Neuronal stem cell (in vitro differentiated cells): ENCODE measurements around the gene FAM193A.
"Not testable (repeated sequence)": the region's sequence is repeated elsewhere in the genome, so short reads cannot be mapped to it uniquely, and the experiment has no call there.

Experiments used
- DNase-seq: peaks from one replicate; pipeline ENCODE4 v3.0.0-alpha.2; 2013; ENCODE audit warnings: low spot score
- H2AFZ ChIP-seq: one replicate; pipeline ENCODE4 v1.6.1; 2013; ENCODE audit warnings: mild to moderate bottlenecking, low read length, inconsistent platforms
- H2AK5ac ChIP-seq: 2 replicates; pipeline ENCODE4 v1.6.1; 2013; ENCODE audit warnings: low read depth, mild to moderate bottlenecking, inconsistent platforms, low read length, moderate library complexity, mixed read lengths
- H2BK120ac ChIP-seq: 2 replicates; pipeline ENCODE4 v1.6.1; 2013; ENCODE audit warnings: low read depth, mild to moderate bottlenecking, inconsistent platforms, low read length, moderate library complexity, mixed read lengths
- H2BK12ac ChIP-seq: one replicate; pipeline ENCODE4 v1.6.1; 2013; ENCODE audit warnings: low read length, inconsistent platforms
- H2BK15ac ChIP-seq: 2 replicates; pipeline ENCODE4 v1.6.1; 2013; ENCODE audit warnings: mild to moderate bottlenecking, low read length, inconsistent platforms, mixed read lengths
- H2BK5ac ChIP-seq: one replicate; pipeline ENCODE4 v1.6.1; 2013; ENCODE audit warnings: inconsistent platforms, mild to moderate bottlenecking, low read length, moderate library complexity
- H3K14ac ChIP-seq: one replicate; pipeline ENCODE4 v1.6.1; 2013; ENCODE audit warnings: low read length, inconsistent platforms
- H3K18ac ChIP-seq: 2 replicates; pipeline ENCODE4 v1.6.1; 2013; ENCODE audit warnings: low read length, inconsistent platforms
- H3K23ac ChIP-seq: 2 replicates; pipeline ENCODE4 v1.6.1; 2013; ENCODE audit warnings: low read depth, mild to moderate bottlenecking, mixed read lengths, low read length, inconsistent platforms; ENCODE audit not compliant: poor library complexity
- H3K27ac ChIP-seq: replicated peaks from 3 replicates; pipeline ENCODE4 v1.5.1; 2013; ENCODE audit warnings: low read length, inconsistent platforms
- H3K27me3 ChIP-seq, 3 experiments: 2 replicates each; pipeline ENCODE4 v1.6.1; 2013; ENCODE audit warnings: low read length in 3 of 3, mild to moderate bottlenecking in 2 of 3, inconsistent platforms in 1 of 3, low read depth in 1 of 3, mixed read lengths in 1 of 3, moderate library complexity in 1 of 3; ENCODE audit not compliant: control insufficient read depth in 3 of 3, insufficient read depth in 3 of 3
- H3K36me3 ChIP-seq, 2 donors: replicated peaks in 1 of 2; 2 replicates each; pipeline ENCODE4 v1.6.1; 2013; ENCODE audit warnings: low read length in 2 of 2; ENCODE audit not compliant: control insufficient read depth in 2 of 2, insufficient read depth in 2 of 2
- H3K4ac ChIP-seq: 2 replicates; pipeline ENCODE4 v1.6.1; 2013; ENCODE audit warnings: inconsistent platforms, mild to moderate bottlenecking, low read length, moderate library complexity
- H3K4me1 ChIP-seq, 2 donors: 1 replicate in 1 of 2; 2 replicates in 1 of 2; pipeline ENCODE4 v1.6.1; 2013; ENCODE audit warnings: low read length in 2 of 2, low read depth in 1 of 2; ENCODE audit not compliant: control insufficient read depth in 2 of 2, insufficient read depth in 1 of 2
- H3K4me2 ChIP-seq: one replicate; pipeline ENCODE4 v1.6.1; 2013; ENCODE audit warnings: mild to moderate bottlenecking, low read length, inconsistent platforms; ENCODE audit not compliant: insufficient read depth, poor library complexity, severe bottlenecking
- H3K4me3 ChIP-seq, 2 donors: 2 replicates each; pipeline ENCODE4 v1.5.1; 2013; ENCODE audit warnings: low read length in 2 of 2, mild to moderate bottlenecking in 2 of 2, inconsistent platforms in 1 of 2, moderate library complexity in 1 of 2
- H3K79me1 ChIP-seq: one replicate; pipeline ENCODE4 v1.6.1; 2013; ENCODE audit warnings: low read depth, mild to moderate bottlenecking, inconsistent platforms, low read length, moderate library complexity
- H3K9ac ChIP-seq: one replicate; pipeline ENCODE4 v1.6.1; 2013; ENCODE audit warnings: mild to moderate bottlenecking, low read depth, low read length, inconsistent platforms; ENCODE audit not compliant: poor library complexity
- H3K9me3 ChIP-seq, 2 donors: replicated peaks in 1 of 2; 2 replicates each; pipeline versions ENCODE3 to v1.6.1; 2013; ENCODE audit warnings: low read length in 2 of 2, mild to moderate bottlenecking in 2 of 2, inconsistent platforms in 1 of 2, low read depth in 1 of 2, mixed read lengths in 1 of 2, moderate library complexity in 1 of 2; ENCODE audit not compliant: control insufficient read depth in 2 of 2, insufficient read depth in 1 of 2
- H4K8ac ChIP-seq: one replicate; pipeline ENCODE4 v1.6.1; 2013; ENCODE audit warnings: low read depth, mild to moderate bottlenecking, inconsistent platforms, low read length, moderate library complexity
- H4K91ac ChIP-seq: one replicate; pipeline ENCODE4 v1.6.1; 2013; ENCODE audit warnings: low read length, low read depth, mild to moderate bottlenecking, inconsistent platforms; ENCODE audit not compliant: poor library complexity
- WGBS, 2 donors: extraction: QIAGEN DNeasy Blood & Tissue Kit; methylation state at CpG; one replicate each; pipeline ENCODE4 v1.1.7; 2013; ENCODE audit warnings: missing lambda C conversion rate in 2 of 2, mixed read lengths in 1 of 2; ENCODE audit not compliant: insufficient read length in 2 of 2, insufficient replicate concordance in 1 of 2; ENCODE audit errors: extremely low coverage in 2 of 2; 5-methylcytosine and 5-hydroxymethylcytosine counted together

The FAM193A gene

DNA sequence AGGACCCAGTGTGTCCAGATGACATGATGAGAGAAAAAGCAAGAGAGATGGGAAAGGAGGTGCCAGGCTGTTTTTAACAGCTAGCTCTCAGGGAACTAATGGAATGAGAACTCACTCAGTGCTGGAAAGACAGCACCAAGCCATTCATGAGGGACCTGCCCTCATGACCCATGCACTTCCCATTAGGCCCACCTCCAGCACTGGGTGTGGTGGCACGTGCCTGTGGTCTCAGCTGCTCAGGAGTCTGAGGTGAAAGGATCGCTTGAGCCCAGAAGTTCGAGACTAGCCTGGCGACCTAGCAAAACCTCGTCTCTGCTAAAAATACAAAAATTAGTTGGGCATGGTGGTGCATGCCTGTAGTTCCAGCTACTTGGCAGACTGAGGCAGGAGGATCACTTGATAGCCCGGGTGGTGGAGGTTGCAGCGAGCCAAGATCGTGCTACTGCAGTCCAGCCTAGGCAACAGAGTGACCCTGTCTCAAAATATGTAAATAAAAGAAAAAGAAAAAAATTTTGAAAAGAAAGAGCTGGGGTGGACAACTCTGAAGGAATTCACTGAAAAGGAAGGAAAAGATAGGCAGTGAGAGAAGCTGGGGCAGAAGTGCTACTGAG lies 50.9 kb downstream of the FAM193A start:
- no peak overlapping the region for H4K91ac ChIP-seq
- H3K18ac ChIP-seq = no peak overlapping the region
- no peak overlapping the region for H3K9ac ChIP-seq
- no peak overlapping the region for H2BK120ac ChIP-seq
- no peak overlapping the region for H2BK12ac ChIP-seq
- no peak overlapping the region for H3K14ac ChIP-seq
- no peak overlapping the region for H3K4me2 ChIP-seq
- no CpG with 5 or more reads among the region's 8 CpGs for WGBS, 2 donors
- H3K36me3 ChIP-seq = no peaks in the 10 kb centered on the region
- H3K4me1 ChIP-seq = peaks cover 12 to 14% of the 10 kb centered on the region in 2 donors
- no peak overlapping the region for H2BK15ac ChIP-seq
- H3K79me1 ChIP-seq = peaks cover 5% of the 10 kb centered on the region
- no peak overlapping the region for H4K8ac ChIP-seq
- no peak overlapping the region for H2BK5ac ChIP-seq
- DNase-seq = no peak
- no peaks in the 10 kb centered on the region for H3K9me3 ChIP-seq
- H3K4ac ChIP-seq = no peak overlapping the region
- no peak overlapping the region for H3K27ac ChIP-seq
- no peaks in the 10 kb centered on the region for H3K27me3 ChIP-seq
- no peak overlapping the region for H2AK5ac ChIP-seq
- no peak overlapping the region for H2AFZ ChIP-seq
- no peak overlapping the region for H3K23ac ChIP-seq
- H3K4me3 ChIP-seq = no peak overlapping the region

DNA sequence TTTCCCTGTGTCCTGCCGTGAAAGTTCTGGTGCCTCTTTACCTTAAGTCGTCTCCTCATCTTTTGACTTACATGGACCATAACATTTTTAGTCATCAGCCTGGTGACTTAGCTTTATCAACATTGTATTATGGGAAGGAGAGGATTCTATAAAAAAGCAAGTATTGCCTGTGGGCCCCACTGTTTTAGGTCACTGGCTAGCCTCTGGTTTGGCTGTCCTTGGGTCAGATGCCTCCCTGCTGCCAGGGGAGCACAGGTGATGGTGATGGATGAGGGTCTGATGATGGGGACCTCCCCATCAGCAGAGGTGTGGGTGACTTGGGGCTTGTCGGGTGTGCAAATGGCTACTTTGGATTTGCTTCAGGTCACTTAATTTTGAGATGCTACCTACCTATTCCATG lies 51.8 kb downstream of the FAM193A start:
- no peak overlapping the region for H2AK5ac ChIP-seq
- no peak overlapping the region for H2BK120ac ChIP-seq
- H3K14ac ChIP-seq = no peak overlapping the region
- no peak overlapping the region for H3K23ac ChIP-seq
- H2BK15ac ChIP-seq = no peak overlapping the region
- no CpG with 5 or more reads among the region's 3 CpGs for WGBS, 2 donors
- H3K27me3 ChIP-seq = no peaks in the 10 kb centered on the region
- peaks cover 5% of the 10 kb centered on the region for H3K79me1 ChIP-seq
- no peak overlapping the region for H2BK12ac ChIP-seq
- H3K4me1 ChIP-seq = peaks cover 9 to 11% of the 10 kb centered on the region in 2 donors
- H3K18ac ChIP-seq = no peak overlapping the region
- no peak overlapping the region for H3K4ac ChIP-seq
- no peak overlapping the region for H3K9ac ChIP-seq
- H3K27ac ChIP-seq = no peak overlapping the region
- H3K4me3 ChIP-seq = no peak overlapping the region
- no peak overlapping the region for H4K8ac ChIP-seq
- no peak overlapping the region for H2BK5ac ChIP-seq
- H4K91ac ChIP-seq = no peak overlapping the region
- no peak overlapping the region for H2AFZ ChIP-seq
- no peaks in the 10 kb centered on the region for H3K9me3 ChIP-seq
- no peak overlapping the region for H3K4me2 ChIP-seq
- no peaks in the 10 kb centered on the region for H3K36me3 ChIP-seq
- no peak for DNase-seq

DNA sequence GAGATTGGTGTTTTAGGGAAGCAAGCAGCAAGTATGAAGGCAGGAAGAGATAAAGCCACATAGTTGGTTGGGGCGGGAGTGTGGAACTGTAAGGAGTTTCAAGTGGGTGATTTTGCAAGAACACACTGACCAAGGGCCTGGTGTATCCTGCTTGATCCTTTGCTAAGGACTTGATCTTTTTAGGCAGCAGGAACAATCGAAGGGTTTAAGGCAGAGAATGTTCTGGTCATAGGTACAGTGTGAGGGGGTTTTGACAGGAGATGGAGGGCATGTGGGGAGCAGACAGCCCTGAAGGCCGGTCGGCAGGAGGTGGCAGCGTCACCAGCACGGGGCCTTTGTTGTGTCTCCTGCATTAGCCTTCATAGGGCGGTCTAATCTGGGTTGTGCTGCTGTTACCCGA lies 54.7 kb downstream of the FAM193A start:
- no peak for DNase-seq
- Histone ChIP-seq H4K91ac (no peak overlapping the region), H3K4me1 (peaks cover 11 to 14% of the 10 kb centered on the region in 2 donors), H3K4ac (no peak overlapping the region), H4K8ac (no peak overlapping the region), H3K9ac (no peak overlapping the region), H2AFZ (no peak overlapping the region), H3K27me3 (no peaks in the 10 kb centered on the region), H3K4me2 (no peak overlapping the region), H3K79me1 (peaks cover 5% of the 10 kb centered on the region), H3K36me3 (peaks cover 2 to 9% of the 10 kb centered on the region in 2 donors), H2BK5ac (no peak overlapping the region), H3K14ac (no peak overlapping the region), H2AK5ac (no peak overlapping the region), H3K9me3 (no peaks in the 10 kb centered on the region), H3K18ac (no peak overlapping the region), H2BK15ac (no peak overlapping the region), H3K4me3 (no peak overlapping the region), H2BK120ac (no peak overlapping the region), H2BK12ac (no peak overlapping the region), H3K27ac (no peak overlapping the region), H3K23ac (no peak overlapping the region)
- no CpG with 5 or more reads among the region's 8 CpGs for WGBS, 2 donors

DNA sequence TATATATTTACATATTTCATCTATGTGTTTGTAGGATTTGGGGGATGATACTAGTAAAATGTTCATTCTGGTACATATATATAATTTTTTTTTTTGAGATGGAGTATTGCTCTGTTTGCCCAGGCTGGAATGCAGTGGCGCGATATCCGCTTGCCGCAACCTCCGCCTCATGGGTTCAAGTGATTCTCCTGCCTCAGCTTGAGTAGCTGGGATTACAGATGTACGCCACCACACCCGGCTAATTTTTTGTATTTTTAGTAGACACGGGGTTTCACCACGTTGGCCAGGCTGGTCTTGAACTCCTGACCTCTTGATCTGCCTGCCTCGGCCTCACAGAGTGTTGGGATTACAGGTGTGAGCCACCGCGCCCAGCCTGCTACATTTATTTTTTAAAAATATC lies 55.6 kb downstream of the FAM193A start:
- H2AK5ac ChIP-seq, H2BK15ac ChIP-seq, H3K14ac ChIP-seq, H3K9me3 ChIP-seq, H3K27ac ChIP-seq, H3K4me3 ChIP-seq, H3K23ac ChIP-seq, H3K9ac ChIP-seq, H2AFZ ChIP-seq, H4K8ac ChIP-seq, H3K79me1 ChIP-seq, H3K18ac ChIP-seq, H2BK120ac ChIP-seq, H4K91ac ChIP-seq, H2BK5ac ChIP-seq, H2BK12ac ChIP-seq, DNase-seq, H3K4me2 ChIP-seq, H3K27me3 ChIP-seq, H3K4ac ChIP-seq: not testable (repeated sequence)
- WGBS, 2 donors = no CpG with 5 or more reads among the region's 12 CpGs
- H3K36me3 ChIP-seq = peaks cover 5 to 14% of the 10 kb centered on the region in 2 donors
- peaks cover 18 to 22% of the 10 kb centered on the region in 2 donors for H3K4me1 ChIP-seq
